Limb (tissue), 2 donors: ENCODE measurements around the gene BRME1.
A peak's percentile ranks its signal among the peaks of the same experiment; 100 is the strongest.

ENCODE experiments used
- DNase-seq, 2 donors: peaks; one replicate each; pipeline ENCODE4 v3.0.0-alpha.2; 2016; ENCODE audit errors: extremely low spot score in 2 of 2

The BRME1 gene

DNA sequence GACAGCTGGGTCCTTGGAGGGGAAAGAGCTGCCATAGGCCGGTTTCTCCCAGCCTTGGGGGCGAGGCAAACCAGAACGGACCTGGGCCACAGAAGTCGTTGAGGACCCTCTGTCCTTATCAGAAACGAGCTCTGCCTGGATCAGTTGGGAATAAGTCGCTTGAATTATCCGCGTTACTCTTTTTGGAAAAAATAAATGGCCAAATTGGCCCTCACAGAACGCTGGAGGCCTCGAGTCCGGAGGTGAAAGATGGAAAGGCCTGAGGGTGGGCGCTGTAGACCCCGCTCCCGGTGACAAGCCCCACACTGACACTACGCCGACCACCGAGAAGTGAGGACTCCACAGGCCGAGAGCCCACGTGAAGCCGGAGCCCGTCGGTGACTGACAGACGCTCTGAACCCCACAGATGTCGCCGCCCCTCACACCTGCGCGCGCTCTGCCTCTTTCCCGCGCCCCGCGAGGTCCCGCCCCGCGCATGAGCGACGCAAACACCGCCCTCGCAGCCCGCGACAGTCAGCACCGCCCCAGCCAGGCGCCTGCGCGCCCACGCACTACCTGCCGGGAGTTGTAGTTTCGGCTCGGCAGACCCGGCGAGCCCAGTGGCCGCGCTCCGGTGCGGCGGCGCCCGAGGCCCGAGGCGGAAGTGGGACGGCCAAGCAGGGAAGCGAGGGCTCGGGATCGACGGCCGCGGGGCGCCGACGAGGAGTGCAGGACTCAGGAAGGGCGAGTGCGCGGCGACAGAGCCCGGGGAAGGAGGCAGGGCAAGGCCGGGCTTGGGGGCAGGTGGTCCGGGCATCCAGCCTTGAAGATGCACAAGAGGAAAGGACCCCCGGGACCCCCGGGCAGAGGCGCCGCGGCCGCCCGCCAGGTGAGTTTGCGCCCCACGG, at the start of gene BRME1, which contains the start of gene CC2D1A:
Gene BRME1, minus strand, starts transcription at position 484 of the 887 bp plus-strand sequence. CDS start 1,225 bp downstream, outside the sequence.
Gene CC2D1A, plus strand, starts transcription at position 568 of the 887 bp plus-strand sequence. Its CDS starts 241 bp downstream, at position 809.
- DNase-seq: peak; percentile 90 to 94

GRCh38 chr19:13954185-13954584, 48.3 kb upstream of the BRME1 start:
- DNase-seq: no peak

- DNase-seq: peak; percentile 38 to 42
Observed at GRCh38 chr19:13952931-13953531, 47.1 kb upstream of the BRME1 start.

- DNase-seq: peak; percentile 99 to 100
Observed at GRCh38 chr19:13952154-13952930, 46.4 kb upstream of the BRME1 start, which contains the start of gene DCAF15. DCAF15 (plus strand) TSS chr19:13952509; CDS start chr19:13952513, 4 bp downstream.

GRCh38 chr19:13951799-13952153, 45.9 kb upstream of the BRME1 start:
- no peak for DNase-seq

GRCh38 chr19:13951043-13951442, 45.1 kb upstream of the BRME1 start:
- DNase-seq: no peak

GRCh38 chr19:13946414-13946813, 40.5 kb upstream of the BRME1 start:
- no peak for DNase-seq

- DNase-seq: no peak
Observed at GRCh38 chr19:13942023-13942684, 36.2 kb upstream of the BRME1 start.

GRCh38 chr19:13938301-13939064, 32.6 kb upstream of the BRME1 start, which contains the start of gene PODNL1:
PODNL1 (minus strand) TSS chr19:13938417; CDS start chr19:13938181, 236 bp downstream.
- DNase-seq: peak; percentile 33 to 63

GRCh38 chr19:13937479-13938300, 31.8 kb upstream of the BRME1 start:
- DNase-seq: no peak

- DNase-seq: no peak
Observed at GRCh38 chr19:13935765-13936510, 30.0 kb upstream of the BRME1 start.

GRCh38 chr19:13934785-13935109, 28.8 kb upstream of the BRME1 start:
- no peak for DNase-seq

DNA sequence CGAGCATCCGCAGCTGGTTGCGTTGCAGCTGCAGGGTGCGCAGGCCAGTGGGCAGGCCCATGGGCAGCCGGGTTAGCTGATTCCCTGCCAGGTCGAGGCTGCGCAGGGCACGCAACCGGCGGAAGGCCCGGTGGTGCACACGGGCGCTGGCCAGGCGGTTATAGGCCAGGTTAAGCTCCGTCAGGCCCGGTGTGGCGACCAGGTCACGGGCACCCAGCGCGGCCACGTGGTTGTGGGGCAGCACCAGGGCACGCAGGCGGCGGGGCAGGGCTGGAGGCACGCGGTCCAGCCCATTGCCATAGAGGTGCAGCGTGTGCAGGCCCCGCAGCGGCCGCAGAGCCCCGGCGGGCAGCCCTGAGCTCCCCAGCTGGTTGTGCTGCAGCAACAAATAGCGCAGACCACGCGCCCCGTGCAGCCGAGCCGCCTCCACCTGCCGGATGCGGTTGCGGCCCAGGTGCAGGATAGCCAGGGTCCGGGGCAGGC, 27.0 kb upstream of the BRME1 start:
- DNase-seq: no peak

DNA sequence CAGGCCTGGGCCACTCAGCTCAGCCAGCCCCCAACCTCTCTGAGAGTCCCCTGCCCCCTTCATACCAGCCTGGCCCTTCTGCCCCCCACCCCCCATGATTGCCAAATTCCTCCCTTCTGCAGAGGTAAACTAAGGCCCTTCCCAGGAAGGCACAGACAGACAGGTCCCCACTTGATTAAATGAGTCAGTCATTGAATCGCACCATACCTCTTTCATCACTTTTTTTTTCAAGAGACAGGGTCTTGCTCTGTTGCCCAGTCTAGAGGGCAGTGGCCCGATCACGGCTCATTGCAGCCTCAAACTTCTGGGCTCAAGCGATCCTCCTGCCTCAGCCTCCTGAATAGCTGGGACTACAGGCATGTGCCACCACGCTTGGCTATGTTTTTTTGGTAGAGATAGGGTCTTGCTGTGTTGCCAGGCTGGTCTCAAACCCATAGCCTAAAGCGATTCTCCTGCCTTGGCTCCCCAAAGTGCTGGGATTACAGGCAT, 26.3 kb upstream of the BRME1 start:
- no peak for DNase-seq

GRCh38 chr19:13931391-13932148, 25.7 kb upstream of the BRME1 start:
- DNase-seq: no peak

- DNase-seq: no peak
Observed at GRCh38 chr19:13930402-13930801, 24.5 kb upstream of the BRME1 start.

- no peak for DNase-seq
Observed at GRCh38 chr19:13929956-13930355, 24.0 kb upstream of the BRME1 start.

GRCh38 chr19:13929340-13929739, 23.4 kb upstream of the BRME1 start:
- no peak for DNase-seq
